Activated CD8-positive, alpha-beta memory T cell treated with anti-CD3 and anti-CD28 coated beads, Interleukin-2, amount 50 U/mL, for 24 hours (primary cell): ENCODE measurements around the gene SOX6.

Experiments used
- DNase-seq: peaks from one replicate; pipeline ENCODE4 v3.0.0-alpha.2; 2020; ENCODE audit errors: extremely low read depth

SOX6 gene

DNA sequence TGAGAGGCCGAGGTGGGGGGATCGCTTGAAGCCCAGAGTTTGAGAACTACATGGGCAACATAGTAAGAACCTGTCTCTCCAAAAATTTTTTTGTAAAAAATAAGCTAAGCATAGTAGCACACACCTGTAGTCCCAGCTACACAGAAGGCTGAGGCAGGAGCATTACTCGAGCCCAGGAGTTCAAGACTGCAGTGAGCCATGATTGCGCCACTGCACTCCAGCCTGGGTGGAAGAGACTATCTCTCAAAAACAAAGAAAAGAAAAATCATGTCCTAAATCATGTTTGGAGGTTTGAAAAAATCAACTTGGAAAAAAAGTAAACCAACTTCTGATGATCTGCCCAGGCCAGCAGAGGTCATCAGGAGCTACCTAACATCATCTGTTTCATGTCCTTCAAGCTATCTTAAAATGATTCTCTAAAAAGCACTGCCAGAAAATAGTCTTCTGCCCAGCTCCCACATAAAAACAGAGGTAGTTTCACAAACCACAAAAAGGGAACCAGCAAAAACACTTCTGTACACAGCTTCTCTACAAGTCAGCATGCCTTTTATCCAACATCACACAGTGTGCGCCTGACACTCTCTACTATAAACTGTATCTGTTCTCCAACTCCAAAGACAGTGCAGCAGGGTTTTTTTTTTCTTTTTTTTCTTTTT, 165.0 kb downstream of the SOX6 start:
- DNase-seq, result no peak

DNA sequence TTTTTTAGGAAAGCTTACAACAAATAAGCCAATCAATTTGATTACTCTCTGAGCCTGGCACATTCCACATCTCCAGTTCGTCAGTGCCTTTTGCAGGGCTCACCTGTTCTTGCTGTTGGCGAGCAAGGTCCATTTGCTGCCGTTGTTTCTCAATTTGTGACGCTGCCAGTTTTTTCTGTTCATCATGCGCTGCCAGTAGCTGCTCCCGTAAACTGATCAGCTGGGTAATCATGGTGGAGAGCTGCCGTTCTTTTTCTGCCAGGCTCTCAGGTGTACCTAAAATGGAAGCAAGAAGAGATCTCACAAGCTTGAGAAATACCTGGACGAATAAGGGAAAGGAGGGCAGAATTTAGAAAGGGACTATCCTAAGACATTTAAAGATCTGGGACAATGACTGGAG, 169.7 kb downstream of the SOX6 start:
- DNase-seq, result no peak

DNA sequence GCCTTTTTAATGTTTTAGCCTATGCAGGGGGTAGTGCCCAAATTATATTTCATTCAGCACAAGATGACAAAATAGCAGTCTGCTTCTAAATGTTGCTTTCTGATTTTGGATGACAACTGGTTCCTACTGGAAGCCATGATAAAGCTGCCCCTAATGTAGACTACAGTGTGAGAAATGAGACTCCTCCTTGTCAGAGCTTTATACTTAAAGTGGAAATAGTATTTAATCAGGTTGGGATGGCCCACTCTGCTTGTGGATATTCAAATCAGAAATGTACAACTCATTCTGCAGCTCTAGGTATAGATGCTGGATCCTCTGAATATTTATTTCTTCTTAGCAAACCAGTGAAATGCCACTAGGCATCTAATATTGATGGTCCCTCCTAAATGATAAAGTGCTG, 171.3 kb downstream of the SOX6 start:
- no peak for DNase-seq

DNA sequence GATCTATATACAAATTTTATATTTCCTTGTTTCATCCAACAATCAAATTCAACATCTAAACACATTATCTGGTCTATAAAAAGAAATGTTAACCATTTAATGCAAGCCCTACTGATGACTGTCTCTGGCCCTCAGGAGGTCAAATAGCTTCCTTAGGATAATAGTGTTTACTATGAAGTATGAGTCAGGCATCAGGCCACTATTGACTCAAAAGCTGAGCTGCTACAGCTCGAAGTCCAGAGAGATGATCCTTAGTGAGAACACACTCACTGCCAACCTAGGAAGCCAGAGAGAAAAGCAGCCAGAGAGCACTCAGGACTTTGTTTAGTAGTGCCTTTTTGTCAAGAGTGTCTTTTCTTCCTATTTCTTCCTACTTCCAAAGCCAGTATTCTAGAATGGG, 171.8 kb downstream of the SOX6 start:
- no peak for DNase-seq

DNA sequence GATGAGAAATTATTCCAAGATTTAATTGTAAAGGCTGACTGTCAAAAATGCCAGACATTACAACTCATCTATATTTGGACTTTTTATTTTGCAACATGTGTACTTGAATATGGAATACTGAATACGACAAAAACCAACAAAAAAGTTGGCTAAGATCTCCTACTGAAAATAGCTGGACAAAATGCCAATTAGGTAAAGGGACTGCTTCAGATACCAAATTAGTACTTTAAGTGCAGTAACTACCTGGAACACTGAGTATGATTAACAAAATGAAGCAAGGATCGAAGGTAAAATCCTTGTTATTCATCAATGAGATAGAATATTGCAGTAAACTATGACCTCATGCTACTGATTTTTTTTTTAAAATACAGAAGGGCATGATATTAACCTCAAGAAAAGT, 173.8 kb downstream of the SOX6 start:
- DNase-seq, result no peak

DNA sequence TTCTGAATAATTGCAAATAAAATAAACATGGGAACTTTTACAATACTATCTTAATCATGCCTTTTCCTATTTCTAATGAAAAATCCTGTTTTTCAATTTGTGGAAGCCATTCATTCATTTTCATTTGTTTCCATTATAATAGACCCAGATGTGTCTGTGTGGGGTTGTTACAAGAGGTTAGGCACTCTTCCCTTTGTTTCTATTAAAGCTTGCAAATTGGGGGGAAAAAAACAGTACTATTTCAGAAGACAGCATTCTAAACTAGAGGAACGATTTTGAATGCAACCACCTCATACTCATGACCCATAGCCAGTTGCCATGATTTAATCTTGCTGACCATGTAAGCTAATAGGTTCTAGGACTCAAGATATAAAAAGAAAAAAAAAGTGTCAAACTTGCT, 175.5 kb downstream of the SOX6 start:
- DNase-seq, result no peak

DNA sequence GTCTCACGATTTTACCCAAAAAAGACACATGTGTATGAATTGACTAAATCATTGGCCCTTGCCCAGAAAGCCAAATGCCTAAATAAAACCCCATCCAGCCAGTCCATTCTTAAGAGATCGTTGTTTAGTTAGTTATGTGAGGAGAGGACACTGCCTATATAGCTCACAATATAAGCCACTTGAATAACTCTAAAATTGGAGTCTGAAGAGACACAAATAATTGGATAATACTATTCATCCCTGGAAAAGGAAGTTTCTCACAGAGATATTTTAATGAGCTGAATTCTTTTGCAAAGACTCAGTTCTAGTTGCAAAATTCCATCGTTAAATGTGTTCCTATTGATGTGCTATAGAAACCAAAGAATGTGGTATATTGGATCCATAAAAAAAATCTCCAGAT, 176.7 kb downstream of the SOX6 start:
- no peak for DNase-seq

DNA sequence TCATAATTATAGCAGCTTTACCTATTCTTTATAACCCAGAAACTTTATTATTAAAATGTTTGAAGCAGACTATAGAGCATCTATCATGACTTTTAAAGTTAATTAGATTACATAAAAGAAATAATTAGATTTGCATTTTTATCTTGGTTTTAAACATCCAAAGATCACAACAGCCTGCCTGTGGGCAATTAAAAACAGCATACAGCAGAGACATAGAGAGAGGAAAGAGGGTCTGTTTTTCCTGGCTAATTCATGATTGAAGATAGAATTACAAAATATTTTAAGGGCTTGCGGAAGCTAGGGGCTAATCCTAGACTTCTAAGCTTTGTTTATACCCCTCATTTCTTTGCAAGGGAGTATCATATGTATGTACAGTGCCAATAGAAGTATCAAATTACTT, 178.1 kb downstream of the SOX6 start:
- DNase-seq, result no peak

DNA sequence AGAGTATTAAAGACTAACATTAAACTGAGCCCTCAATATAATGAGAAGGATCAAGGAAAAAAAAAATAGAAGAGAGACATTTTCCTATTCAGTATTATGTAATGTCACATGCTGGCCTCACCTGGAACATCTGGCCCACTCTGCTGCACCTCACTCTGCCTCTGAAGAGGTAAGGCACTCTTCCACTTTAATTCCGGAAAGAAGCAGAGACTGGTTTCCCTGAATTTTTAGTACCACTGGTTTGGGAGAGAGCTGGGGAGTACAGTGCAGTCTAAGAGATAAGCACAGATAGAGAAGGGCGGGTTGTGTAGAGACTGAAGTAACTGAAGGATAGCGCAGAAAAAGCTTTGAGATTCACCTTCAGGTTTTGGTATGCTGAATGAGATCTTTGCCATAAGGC, 178.7 kb downstream of the SOX6 start:
- no peak for DNase-seq

DNA sequence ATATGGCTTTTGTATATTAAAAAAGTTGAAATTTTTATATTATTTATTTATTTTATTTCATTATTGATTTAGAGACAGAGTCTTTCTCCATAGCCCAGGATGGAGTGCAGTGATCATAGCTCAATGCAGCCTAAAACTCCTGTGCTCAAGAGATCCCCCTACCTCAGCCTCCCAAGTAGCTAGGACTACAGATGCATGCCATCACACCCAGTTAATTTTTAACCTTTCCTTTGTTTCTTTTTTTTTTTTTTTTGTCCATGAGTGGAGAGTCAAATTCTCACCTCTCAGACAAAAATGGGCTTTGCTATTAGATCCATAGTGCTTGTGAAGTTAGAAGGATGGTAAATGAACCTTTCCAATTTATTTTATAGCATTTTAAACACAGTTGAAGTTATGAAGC, 182.5 kb downstream of the SOX6 start:
- no peak for DNase-seq

DNA sequence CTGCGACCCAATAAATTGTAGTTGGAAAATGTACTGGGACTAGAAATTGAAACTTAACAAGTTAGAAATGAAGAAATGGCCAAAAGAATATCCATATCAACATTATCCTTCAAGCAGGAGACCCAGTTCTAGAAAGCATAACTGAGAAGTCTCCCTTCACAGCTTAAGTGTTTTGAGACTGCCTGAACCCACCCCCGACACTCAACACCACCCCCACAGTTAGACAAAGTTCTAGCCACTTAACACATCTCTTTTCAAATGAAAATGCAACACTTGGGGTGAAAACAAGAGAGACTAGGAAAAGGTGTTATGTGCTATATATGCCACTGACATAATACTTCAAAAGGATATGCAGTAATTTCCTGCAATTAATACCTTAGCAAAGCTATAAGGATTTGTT, 184.5 kb downstream of the SOX6 start:
- no peak for DNase-seq

DNA sequence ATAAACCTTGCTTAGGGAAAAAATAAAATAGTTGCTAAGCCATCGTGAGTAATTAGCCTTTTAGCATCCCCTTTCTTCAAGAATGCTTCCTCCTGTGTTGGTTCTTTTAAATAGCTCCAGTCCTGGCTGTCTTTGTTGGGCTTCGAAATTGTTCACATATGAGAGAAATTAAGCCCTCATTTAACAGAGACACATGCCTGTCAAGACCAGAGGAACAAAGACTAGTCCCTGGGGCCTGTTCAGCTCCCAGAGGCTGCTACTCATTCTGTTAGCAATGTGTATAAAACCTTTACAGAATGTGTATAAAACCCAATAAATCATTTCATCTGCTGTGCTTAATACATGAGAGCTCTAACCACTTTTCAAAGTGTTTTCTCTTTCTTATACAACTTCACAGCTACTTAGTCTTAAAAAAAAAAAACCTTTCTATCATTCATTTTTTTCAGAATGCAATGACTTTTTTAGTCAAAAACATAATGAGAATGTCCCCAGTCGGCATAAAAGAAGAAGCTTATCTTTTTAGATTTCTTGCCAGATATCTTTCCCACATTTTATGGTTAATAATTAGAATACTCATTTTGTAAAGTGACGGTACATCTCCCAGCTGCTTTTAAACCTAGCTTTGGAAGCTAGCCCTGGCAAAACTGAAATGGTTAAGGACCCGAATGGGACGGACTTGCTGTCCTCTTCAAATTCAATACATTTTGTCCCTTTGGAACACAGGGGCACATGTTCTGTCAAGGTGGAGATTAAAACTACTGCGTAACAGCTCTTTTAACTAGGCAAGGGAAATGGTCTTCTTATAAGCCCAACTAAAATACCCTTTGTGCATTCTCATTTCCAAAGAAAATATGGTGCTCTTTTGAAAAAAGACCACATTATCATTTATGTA, 186.1 kb downstream of the SOX6 start:
- no peak for DNase-seq

DNA sequence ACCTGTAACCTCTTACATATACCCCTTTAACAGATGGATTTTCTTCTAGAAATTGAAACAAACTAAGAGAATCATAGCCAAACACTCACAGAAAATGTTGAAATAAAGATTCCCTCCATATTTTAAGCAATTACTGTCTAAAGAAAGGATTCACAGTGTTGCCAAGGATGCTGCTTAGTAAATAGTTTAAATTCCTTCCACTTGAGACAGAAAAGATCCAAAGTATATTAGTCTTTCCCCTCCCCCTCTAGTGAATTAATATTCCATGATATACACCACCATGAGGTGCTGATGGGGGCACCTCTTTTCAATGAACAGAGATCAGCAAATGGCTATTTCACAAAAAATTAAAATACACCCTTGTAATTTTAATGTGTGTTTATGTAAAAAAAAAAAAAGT, 186.8 kb downstream of the SOX6 start:
- DNase-seq, result no peak

DNA sequence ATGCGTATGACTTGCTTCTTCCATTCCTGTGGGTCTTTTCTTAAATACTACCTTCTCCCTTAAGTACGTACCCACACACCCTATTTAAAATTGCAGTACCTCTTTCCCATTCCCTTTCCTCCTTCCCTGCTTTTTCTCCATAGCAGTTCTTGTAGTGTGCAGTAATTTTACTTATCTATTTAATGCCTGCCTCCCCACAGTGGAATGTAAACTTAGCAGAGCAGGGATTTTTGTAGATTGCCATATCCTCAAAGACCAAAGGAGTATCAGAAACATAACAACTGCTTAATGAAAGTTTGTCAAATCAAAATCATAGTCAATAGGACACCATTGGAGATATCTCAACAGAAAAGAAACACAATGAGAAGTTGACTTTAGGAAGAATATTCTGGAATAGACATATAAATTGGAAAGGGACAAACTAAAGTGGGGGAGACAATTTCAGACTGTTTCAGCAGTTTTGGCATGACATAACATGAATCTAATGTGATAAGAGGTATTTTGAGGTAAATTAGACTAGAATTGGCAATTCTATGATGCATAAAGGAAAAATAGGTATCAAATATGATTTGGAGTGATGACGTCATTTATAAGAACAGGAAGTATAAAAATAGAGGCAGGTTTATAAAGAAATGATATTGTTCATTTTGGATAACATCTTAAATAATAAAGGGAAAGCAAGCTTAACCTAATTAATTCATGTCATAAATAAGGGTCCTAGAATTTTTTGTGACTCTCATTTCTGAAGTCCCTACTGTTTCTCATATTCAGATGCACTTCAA, 188.4 kb downstream of the SOX6 start:
- no peak for DNase-seq

DNA sequence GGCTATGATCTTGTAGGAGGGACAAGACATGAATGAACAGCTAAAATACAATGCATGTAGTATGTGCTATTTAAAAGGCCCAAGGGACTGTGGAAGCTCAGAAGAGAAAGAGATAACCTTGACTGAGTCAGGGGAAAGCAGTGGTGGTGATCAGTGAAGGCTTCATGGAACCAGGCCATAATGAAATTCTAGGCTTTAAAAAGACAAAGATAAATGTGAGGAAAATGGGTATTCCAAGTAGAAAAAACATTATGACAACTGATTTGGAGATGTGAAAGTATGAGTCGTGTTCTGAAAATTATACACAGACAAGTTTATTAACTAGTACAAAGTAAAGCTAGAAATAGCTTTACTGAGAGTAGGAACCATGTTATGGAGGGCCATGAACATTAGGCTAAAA, 189.8 kb downstream of the SOX6 start:
- DNase-seq, result no peak

DNA sequence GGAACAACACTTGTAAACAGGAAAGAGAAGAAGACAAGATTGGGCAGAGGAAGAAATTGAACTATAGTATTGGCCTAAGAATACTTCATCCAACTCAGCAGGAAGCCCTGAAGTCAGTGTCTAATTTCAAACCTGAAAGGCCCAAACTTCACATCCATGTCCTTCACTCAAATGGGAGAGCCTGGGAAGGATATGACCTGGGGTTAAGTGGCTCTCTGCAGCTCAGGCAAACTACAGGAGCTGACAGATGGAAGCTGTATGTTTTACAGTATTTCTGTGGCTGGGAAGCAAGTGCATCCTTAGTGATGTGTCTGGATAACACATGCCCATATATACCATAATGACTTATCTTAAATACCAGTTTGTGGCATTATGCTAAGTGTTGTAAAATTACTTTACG, 196.2 kb downstream of the SOX6 start:
- no peak for DNase-seq

DNA sequence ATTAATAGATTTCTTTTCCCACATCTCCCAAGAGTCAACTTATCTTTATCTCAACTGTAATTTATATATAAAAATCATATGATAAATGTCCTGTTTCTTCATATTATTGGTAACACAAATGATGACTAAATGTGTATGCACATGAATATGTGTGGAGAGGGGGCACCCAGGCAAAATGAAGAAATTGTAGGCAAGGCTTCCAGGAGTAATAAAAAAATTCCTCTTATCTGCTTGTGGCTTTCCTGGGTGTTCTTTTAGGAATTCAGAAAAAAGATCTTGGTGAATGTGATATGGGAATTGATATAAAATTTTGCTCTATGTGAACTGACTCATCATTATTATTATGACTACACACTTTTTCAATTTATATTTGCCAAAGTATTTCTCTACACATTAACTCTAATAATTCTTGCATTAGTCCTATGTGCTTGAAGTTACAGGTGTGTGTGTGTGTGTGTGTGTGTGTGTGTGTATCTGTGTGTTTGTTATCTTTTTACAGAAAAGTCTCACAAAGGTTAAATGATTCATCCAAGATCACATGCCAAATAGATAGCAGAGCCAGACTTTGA, 197.8 kb downstream of the SOX6 start:
- DNase-seq, result no peak

DNA sequence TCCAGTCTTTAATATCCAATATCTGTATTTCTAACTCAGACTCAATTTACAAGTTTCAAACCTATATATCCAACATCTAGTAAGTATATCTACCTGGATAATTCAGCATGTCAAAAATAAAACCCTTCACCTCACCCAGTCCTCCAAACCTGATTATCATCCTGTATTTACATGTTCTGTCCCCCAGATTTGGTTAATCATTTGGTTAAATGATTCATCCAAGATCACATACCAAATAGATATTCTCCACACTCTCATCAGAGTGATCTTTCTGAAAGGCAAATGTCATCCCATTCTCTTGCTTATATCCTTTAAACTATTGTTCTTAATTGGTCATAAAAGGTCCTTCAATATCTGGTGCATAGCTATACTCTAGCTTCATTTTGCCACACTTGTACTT, 199.0 kb downstream of the SOX6 start:
- no peak for DNase-seq

DNA sequence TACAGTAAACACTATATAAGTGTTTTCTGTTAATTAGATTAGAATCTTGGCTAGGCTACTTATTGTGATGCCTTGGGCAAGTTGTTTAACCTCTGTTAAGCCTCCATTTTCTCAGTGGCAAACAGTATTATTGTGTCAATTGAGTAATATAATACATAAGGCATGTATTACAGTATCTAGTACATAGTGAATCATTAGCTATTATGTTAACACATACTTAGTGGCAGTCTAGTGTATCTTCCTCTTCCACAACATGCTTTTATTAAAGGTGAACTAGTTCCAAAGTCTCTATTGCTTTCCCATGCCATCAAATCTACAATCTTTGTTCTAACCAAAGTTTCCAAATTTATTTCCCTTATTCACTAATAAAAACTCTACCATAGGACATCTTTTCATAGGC, 200.9 kb downstream of the SOX6 start:
- DNase-seq, result no peak

DNA sequence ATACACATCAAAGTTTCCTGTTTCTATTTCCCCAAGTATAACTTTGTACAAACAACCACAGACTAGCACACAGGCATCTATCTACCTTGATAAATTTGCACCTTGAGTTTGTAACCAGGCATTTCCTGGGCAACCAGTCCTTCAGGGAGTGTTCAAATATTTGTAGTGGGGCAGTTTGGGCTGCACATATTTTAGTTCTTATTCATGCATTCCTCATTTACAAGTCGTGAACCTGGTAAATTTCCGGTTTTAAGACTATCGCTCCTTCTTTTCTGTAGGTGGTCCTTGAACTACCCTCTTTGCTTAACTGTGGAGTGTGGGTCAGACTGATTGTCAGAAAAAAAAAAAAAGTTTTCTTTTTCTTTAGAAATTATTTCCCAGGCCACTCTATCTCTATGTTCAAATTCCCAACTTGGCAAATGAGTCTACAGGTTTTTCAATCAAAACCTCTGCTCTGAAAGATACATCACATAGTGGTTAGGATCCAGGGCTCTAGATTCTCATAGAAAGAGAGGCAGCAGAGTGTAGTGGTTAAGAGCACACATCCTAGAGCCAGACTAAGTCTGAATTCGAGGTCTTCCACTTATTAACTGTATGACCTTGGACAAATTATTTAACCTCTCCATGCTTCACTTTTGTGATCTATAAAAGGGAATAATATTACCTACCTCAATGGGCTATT, 201.5 kb downstream of the SOX6 start:
- no peak for DNase-seq

DNA sequence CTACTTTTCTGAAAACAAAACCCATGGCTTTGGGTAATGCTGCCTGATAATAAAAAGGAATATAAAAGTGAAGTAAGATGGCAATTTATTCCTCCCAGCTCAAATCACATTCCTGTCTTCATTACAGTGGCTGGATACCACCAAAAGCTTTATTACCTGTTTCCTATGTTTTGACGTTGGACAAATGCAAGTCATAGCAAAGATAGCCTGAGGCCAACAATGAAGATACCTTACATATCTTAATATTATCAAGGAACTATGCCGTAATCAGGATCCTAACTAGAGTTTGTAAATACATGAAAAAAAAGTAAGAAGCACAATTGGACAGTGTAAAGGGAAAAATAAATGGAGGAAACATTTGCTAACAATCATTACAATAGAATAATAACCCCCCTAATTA, 202.4 kb downstream of the SOX6 start:
- DNase-seq, result no peak

DNA sequence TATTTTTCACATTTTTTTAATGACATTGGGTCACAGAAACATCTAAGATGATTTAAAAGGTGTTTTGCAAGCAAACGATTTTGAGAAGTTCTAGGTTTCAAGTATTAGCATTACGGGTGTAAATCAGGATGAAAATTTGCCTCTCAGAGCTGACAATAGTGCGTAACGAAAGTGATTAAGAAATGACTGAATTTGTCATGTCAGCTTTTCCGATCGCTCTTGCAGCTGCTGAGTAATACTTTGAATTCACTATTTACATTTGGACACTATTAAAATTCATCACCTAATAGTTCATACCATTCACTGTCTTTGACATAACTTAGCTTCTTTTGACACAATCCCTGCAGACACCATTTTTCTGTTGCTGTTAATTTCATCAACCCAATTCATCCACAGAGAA, 205.2 kb downstream of the SOX6 start:
- DNase-seq, result no peak
